ENCODE measurements around the gene FNIP1.
"Not testable (repeated sequence)": the region's sequence is repeated elsewhere in the genome, so short reads cannot be mapped to it uniquely, and the experiment has no call there.

The FNIP1 gene

DNA sequence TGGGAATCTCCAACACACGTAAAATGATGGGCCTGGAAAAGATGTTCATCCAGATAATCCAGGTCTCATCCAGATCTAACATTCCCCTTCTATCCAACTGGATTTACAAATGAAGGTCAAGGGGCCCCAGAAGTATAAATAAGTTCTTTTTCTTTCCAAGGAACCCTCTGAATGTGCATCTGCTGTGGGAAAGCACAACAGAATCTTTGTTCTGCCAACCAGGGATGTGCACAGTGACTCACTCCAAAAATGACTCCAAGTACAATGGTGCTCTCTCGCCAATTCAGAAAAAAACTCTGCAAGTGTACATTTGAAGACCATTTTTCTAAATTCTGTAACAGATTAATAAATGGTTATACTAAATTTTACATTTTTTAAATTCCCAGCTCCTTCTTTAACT is 174.2 kb downstream of the FNIP1 start:
- H3K4me1 ChIP-seq (ENCODE audit: control insufficient read depth in 1 of 2, insufficient read depth in 2 of 2, low read length in 2 of 2), result no peaks in the 10 kb centered on the region
- H3K27ac ChIP-seq (ENCODE audit: low read length), result no peak overlapping the region
- H3K36me3 ChIP-seq (ENCODE audit: control insufficient read depth in 1 of 2, insufficient read depth in 2 of 2, low read length in 2 of 2), result no peaks in the 10 kb centered on the region
- no peaks in the 10 kb centered on the region for H3K27me3 ChIP-seq (ENCODE audit: low read depth, low read length)
- no peaks in the 10 kb centered on the region for H3K9me3 ChIP-seq (ENCODE audit: control insufficient read depth in 1 of 2, low read length in 2 of 2)
- H3K4me3 ChIP-seq (ENCODE audit: low read depth in 1 of 2, low read length in 2 of 2), result no peak overlapping the region

DNA sequence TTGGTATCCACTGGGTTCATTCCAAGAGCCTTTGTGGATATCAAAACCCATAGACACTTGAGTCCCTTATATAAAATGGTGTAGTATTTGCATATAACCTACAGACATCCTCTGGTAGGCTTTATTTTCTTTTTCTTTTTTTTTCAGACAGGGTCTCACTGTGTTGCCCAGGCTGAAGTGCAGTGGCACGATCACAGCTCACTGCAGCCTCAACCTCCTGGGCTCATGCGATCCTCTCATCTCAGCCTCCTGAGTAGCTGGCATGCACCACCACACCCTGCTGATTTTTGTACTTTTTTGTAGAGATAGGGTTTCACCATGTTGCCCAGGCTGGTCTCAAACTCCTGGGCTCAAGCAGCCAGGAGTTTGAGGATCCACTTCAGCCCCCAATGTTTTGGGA is 175.7 kb downstream of the FNIP1 start:
- not testable (repeated sequence) for H3K36me3 ChIP-seq (ENCODE audit: control insufficient read depth in 1 of 2, insufficient read depth in 2 of 2, low read length in 2 of 2); H3K4me3 ChIP-seq (ENCODE audit: low read depth in 1 of 2, low read length in 2 of 2); H3K27ac ChIP-seq (ENCODE audit: low read length); H3K9me3 ChIP-seq (ENCODE audit: control insufficient read depth in 1 of 2, low read length in 2 of 2); H3K4me1 ChIP-seq (ENCODE audit: control insufficient read depth in 1 of 2, insufficient read depth in 2 of 2, low read length in 2 of 2); H3K27me3 ChIP-seq (ENCODE audit: low read depth, low read length)

DNA sequence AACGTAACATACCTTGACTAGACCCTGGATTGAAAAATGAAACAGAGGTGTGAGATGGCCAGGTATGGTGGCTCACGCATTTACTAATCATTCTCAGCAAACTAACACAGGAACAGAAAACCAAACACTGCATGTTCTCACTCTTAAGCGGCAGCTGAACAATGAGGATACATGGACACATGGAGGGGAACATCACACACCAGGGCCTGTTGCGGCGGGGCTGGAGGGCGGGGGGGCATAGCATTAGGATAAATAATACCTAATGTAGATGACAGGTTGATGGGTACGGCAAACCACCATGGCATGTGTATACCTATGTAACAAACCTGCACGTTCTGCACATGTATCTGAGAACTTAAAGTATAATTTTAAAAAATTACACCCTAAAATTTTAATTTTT is 177.7 kb downstream of the FNIP1 start:
- Histone ChIP-seq H3K27ac (ENCODE audit: low read length) (no peak overlapping the region), H3K4me3 (ENCODE audit: low read depth in 1 of 2, low read length in 2 of 2) (no peak overlapping the region)

DNA sequence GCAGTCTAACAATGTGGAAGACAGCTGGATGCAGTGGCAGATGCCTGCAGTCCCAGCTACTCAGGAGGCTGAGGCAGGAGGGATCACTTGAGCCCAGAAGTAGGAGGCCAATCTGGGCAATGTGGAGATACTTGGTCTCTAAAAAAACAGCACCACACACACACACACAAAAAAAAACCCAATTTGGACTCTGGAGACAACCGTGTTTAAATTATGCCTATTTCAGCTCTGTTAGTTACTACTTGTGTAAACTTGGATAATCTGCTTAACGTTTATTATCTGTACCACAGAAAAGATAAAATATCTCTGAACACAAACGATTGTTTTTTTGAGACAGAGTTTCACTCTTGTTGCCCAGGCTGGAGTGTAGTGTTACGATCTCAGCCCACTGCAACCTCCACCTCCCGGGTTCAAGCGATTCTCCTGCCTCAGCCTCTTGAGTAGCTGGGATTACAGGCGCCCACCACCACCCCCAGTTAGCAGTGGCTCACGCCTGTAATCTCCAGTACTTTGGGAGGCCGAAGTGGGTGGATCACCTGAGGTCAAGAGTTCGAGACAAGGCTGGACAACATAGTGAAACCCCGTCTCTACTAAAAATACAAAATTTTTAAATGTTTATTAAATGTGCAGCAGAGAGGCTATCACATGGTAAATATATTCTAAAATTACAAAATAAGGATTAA is 179.5 kb downstream of the FNIP1 start:
- no peaks in the 10 kb centered on the region for H3K4me1 ChIP-seq (ENCODE audit: control insufficient read depth in 1 of 2, insufficient read depth in 2 of 2, low read length in 2 of 2)
- H3K27ac ChIP-seq (ENCODE audit: low read length), result no peak overlapping the region
- no peaks in the 10 kb centered on the region for H3K27me3 ChIP-seq (ENCODE audit: low read depth, low read length)
- no peak overlapping the region for H3K4me3 ChIP-seq (ENCODE audit: low read depth in 1 of 2, low read length in 2 of 2)
- no peaks in the 10 kb centered on the region for H3K36me3 ChIP-seq (ENCODE audit: control insufficient read depth in 1 of 2, insufficient read depth in 2 of 2, low read length in 2 of 2)
- no peaks in the 10 kb centered on the region for H3K9me3 ChIP-seq (ENCODE audit: control insufficient read depth in 1 of 2, low read length in 2 of 2)

More for the DNA sequence above, 177.7 kb downstream of the FNIP1 start:
- Histone ChIP-seq H3K4me1 (ENCODE audit: control insufficient read depth in 1 of 2, insufficient read depth in 2 of 2, low read length in 2 of 2) (no peaks in the 10 kb centered on the region), H3K36me3 (ENCODE audit: control insufficient read depth in 1 of 2, insufficient read depth in 2 of 2, low read length in 2 of 2) (no peaks in the 10 kb centered on the region), H3K27me3 (ENCODE audit: low read depth, low read length) (no peaks in the 10 kb centered on the region), H3K9me3 (ENCODE audit: control insufficient read depth in 1 of 2, low read length in 2 of 2) (no peaks in the 10 kb centered on the region)

DNA sequence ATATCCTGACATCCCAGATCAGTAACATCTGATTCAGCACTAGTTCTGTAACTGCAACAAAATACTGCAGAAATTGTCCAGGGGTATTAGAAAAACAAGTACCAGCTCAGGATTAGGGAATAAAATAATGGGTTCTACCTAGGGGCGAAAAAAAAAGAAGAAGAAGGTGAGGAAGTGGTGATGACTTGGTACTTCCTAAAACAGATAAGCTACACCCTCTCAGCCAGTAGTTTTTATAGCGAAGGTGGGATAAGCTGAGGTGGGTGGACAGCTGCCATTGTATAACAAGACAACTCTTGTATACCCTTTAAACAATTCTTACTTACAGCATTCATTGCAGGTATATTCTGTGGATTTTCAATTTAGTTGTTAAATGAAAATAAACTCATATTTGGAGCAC is 180.9 kb downstream of the FNIP1 start:
- H3K9me3 ChIP-seq (ENCODE audit: control insufficient read depth in 1 of 2, low read length in 2 of 2), result no peaks in the 10 kb centered on the region
- no peaks in the 10 kb centered on the region for H3K27me3 ChIP-seq (ENCODE audit: low read depth, low read length)
- no peaks in the 10 kb centered on the region for H3K4me1 ChIP-seq (ENCODE audit: control insufficient read depth in 1 of 2, insufficient read depth in 2 of 2, low read length in 2 of 2)
- no peak overlapping the region for H3K4me3 ChIP-seq (ENCODE audit: low read depth in 1 of 2, low read length in 2 of 2)
- H3K27ac ChIP-seq (ENCODE audit: low read length), result no peak overlapping the region
- H3K36me3 ChIP-seq (ENCODE audit: control insufficient read depth in 1 of 2, insufficient read depth in 2 of 2, low read length in 2 of 2), result no peaks in the 10 kb centered on the region

DNA sequence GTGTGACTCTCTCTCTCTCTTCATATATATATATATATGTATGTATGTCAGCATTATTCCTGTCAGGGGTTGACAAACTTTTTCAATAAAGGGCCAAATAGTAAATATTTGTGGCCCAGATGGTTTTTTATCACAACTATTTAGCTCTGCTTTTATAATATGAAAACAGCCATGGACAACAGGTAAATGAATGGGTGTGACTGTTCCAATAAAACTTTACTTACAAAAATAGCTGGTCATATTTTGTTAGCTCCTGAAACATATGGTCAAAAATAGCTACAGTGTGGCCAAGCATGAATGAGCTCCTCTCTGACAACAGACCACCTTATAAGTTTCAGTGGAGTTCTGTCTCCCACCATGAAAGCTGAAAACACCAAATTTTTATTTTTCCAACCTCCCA is 183.4 kb downstream of the FNIP1 start:
- no peaks in the 10 kb centered on the region for H3K9me3 ChIP-seq (ENCODE audit: control insufficient read depth in 1 of 2, low read length in 2 of 2)
- no peaks in the 10 kb centered on the region for H3K27me3 ChIP-seq (ENCODE audit: low read depth, low read length)
- H3K27ac ChIP-seq (ENCODE audit: low read length), result no peak overlapping the region
- H3K4me1 ChIP-seq (ENCODE audit: control insufficient read depth in 1 of 2, insufficient read depth in 2 of 2, low read length in 2 of 2), result no peaks in the 10 kb centered on the region
- no peak overlapping the region for H3K4me3 ChIP-seq (ENCODE audit: low read depth in 1 of 2, low read length in 2 of 2)
- H3K36me3 ChIP-seq (ENCODE audit: control insufficient read depth in 1 of 2, insufficient read depth in 2 of 2, low read length in 2 of 2), result no peaks in the 10 kb centered on the region

DNA sequence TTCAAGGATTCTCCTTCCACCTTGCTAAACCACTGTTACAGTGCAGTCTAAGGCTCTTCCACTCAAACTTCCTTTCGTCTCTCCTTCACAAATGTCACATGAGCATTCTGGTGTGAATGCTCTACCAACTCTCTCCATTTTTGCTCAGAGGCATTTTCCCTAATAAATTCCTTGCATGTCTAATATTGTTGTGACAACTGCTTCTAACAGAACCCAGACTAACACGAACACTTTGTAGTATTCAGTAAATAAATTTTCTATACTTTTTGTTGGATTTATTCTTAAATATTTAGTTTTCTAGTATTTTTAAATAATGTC is 185.8 kb downstream of the FNIP1 start:
- H3K36me3 ChIP-seq (ENCODE audit: control insufficient read depth in 1 of 2, insufficient read depth in 2 of 2, low read length in 2 of 2), result no peaks in the 10 kb centered on the region
- no peak overlapping the region for H3K4me3 ChIP-seq (ENCODE audit: low read depth in 1 of 2, low read length in 2 of 2)
- no peaks in the 10 kb centered on the region for H3K4me1 ChIP-seq (ENCODE audit: control insufficient read depth in 1 of 2, insufficient read depth in 2 of 2, low read length in 2 of 2)
- no peak overlapping the region for H3K27ac ChIP-seq (ENCODE audit: low read length)
- no peaks in the 10 kb centered on the region for H3K9me3 ChIP-seq (ENCODE audit: control insufficient read depth in 1 of 2, low read length in 2 of 2)
- H3K27me3 ChIP-seq (ENCODE audit: low read depth, low read length), result no peaks in the 10 kb centered on the region

DNA sequence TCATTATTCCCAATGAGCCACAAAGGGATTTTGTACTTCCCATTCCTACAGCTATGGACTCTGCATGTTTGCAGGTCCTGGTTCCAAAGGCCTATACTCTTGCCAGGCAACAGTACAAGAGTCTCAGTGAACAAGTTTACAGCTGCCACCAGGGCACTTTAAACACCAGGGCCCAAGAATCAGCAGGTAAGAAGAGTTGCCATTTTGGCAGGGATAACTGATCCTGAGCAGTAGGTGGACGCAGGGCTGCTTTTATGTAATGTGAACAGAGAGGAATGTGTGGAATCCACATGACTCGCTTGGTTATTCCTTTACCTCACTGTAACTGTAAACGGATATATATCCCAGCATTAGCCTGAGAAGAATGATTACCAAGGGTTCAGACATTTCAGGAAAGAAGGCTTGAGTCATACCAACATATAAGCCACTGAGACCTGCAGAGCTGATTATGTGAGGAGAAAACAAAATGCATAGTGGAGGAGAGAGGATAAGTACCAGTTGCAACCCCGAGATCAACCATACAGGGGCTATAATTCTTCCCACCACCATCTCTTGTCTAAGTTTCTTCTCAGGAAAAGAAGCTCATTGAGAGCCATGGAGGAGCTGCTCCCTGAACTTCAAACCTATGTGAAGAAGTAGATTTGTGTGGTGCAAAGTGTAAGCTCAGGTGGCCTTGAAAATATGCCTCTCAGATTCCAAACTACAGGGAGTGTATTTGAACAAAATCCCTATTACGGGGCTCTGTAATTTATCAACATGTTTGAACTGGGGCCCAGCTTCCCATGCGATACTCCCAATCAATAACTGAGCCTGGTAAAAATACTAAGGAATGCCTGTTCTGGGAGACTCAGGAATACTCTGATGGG is 186.4 kb downstream of the FNIP1 start:
- no peaks in the 10 kb centered on the region for H3K4me1 ChIP-seq (ENCODE audit: control insufficient read depth in 1 of 2, insufficient read depth in 2 of 2, low read length in 2 of 2)
- no peak overlapping the region for H3K4me3 ChIP-seq (ENCODE audit: low read depth in 1 of 2, low read length in 2 of 2)
- H3K9me3 ChIP-seq (ENCODE audit: control insufficient read depth in 1 of 2, low read length in 2 of 2), result no peaks in the 10 kb centered on the region
- no peaks in the 10 kb centered on the region for H3K36me3 ChIP-seq (ENCODE audit: control insufficient read depth in 1 of 2, insufficient read depth in 2 of 2, low read length in 2 of 2)
- H3K27me3 ChIP-seq (ENCODE audit: low read depth, low read length), result no peaks in the 10 kb centered on the region
- no peak overlapping the region for H3K27ac ChIP-seq (ENCODE audit: low read length)

DNA sequence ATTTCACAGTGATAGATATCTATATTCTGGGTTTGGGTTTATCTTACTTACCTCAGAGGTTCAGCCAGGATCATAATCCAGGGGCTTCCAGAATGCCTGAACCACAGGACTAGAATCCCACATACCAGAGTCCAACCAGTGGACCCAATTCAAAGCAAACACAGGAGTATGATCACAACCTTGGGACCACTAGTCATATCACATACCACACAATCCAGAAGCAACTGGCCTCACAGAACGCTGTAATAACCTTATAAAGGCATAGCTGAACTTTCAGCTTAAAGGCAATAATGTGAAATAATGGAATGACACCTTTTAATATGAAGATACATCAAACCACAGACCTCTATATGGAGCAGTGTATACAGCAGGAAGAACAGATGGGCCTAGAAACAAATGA is 187.0 kb downstream of the FNIP1 start:
- H3K9me3 ChIP-seq (ENCODE audit: control insufficient read depth in 1 of 2, low read length in 2 of 2), result no peaks in the 10 kb centered on the region
- no peak overlapping the region for H3K27ac ChIP-seq (ENCODE audit: low read length)
- H3K36me3 ChIP-seq (ENCODE audit: control insufficient read depth in 1 of 2, insufficient read depth in 2 of 2, low read length in 2 of 2), result no peaks in the 10 kb centered on the region
- no peak overlapping the region for H3K4me3 ChIP-seq (ENCODE audit: low read depth in 1 of 2, low read length in 2 of 2)
- no peaks in the 10 kb centered on the region for H3K27me3 ChIP-seq (ENCODE audit: low read depth, low read length)
- no peaks in the 10 kb centered on the region for H3K4me1 ChIP-seq (ENCODE audit: control insufficient read depth in 1 of 2, insufficient read depth in 2 of 2, low read length in 2 of 2)

DNA sequence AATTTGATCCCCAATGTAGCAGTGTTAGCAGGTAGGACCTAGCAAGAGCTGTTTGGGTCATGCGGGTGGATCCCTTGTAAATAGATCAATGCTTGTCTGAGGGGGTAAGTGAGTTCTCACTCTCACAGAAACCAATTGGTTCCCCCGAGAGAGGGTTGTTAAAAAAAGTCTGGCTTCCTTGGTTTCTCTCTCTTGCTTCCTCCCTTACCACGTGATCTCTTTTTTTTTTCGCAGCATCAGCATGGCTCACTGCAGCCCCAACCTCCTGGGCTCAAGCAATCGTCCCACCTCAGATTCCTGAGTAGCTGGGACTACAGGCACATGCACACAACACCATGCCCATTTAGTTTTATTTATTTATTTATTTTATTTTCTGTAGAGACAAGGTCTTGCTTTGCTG is 188.2 kb downstream of the FNIP1 start:
- Histone ChIP-seq H3K4me3 (ENCODE audit: low read depth in 1 of 2, low read length in 2 of 2) (no peak overlapping the region), H3K9me3 (ENCODE audit: control insufficient read depth in 1 of 2, low read length in 2 of 2) (no peaks in the 10 kb centered on the region), H3K27ac (ENCODE audit: low read length) (no peak overlapping the region), H3K27me3 (ENCODE audit: low read depth, low read length) (no peaks in the 10 kb centered on the region), H3K36me3 (ENCODE audit: control insufficient read depth in 1 of 2, insufficient read depth in 2 of 2, low read length in 2 of 2) (no peaks in the 10 kb centered on the region), H3K4me1 (ENCODE audit: control insufficient read depth in 1 of 2, insufficient read depth in 2 of 2, low read length in 2 of 2) (no peaks in the 10 kb centered on the region)

DNA sequence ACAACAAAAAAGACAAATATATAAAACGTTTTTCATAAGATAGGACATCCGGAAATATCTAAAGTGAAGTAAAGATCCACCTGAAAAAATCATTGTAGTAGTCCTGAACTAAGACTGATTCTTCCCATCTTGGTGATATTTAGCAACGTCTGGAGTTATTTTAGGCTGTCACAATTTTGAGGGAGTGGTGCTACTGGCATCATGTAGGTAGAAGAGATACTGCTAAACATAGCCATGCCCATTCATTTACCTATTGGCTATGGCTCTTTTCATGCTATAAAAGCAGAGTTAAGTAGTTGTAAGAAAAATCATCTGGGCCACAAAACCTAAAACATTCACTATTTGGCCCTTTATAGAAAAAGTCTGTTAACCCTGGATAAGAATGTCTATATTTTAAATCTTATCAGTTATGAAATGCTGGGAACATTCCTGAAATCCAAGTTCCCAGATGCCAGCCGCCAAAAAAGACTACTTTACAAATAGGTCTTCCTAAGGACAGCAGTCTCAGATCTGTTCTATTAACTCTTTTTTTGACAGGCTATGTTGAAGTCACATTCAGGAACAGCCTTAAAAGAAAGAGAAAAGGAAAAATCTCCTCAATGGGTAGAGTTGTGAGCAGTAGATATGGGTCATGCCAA is 188.8 kb downstream of the FNIP1 start:
- no peak overlapping the region for H3K4me3 ChIP-seq (ENCODE audit: low read depth in 1 of 2, low read length in 2 of 2)
- no peaks in the 10 kb centered on the region for H3K9me3 ChIP-seq (ENCODE audit: control insufficient read depth in 1 of 2, low read length in 2 of 2)
- H3K4me1 ChIP-seq (ENCODE audit: control insufficient read depth in 1 of 2, insufficient read depth in 2 of 2, low read length in 2 of 2), result no peaks in the 10 kb centered on the region
- no peak overlapping the region for H3K27ac ChIP-seq (ENCODE audit: low read length)
- no peaks in the 10 kb centered on the region for H3K36me3 ChIP-seq (ENCODE audit: control insufficient read depth in 1 of 2, insufficient read depth in 2 of 2, low read length in 2 of 2)
- no peaks in the 10 kb centered on the region for H3K27me3 ChIP-seq (ENCODE audit: low read depth, low read length)

Measured in muscle layer of duodenum (tissue), 2 donors.